Globus pallidus (tissue), 1 donor: ENCODE data around the gene EXD3.
"Not testable (repeated sequence)": the region's sequence is repeated elsewhere in the genome, so short reads cannot be mapped to it uniquely, and the experiment has no call there.

Experiments
- DNase-seq: peaks from one replicate; pipeline ENCODE4 v3.0.0-alpha.2; 2015; ENCODE audit warnings: low spot score

The EXD3 gene

GRCh38 chr9:137272241-137273094 lies 150.5 kb downstream of the EXD3 start:
- DNase-seq = no peak

GRCh38 chr9:137271696-137272076 lies 151.3 kb downstream of the EXD3 start:
- no peak for DNase-seq

- no peak for DNase-seq
Observed at GRCh38 chr9:137270929-137271695, 151.8 kb downstream of the EXD3 start.

GRCh38 chr9:137269231-137269772 lies 153.7 kb downstream of the EXD3 start:
- no peak for DNase-seq

- no peak for DNase-seq
Observed at GRCh38 chr9:137268538-137269201, 154.3 kb downstream of the EXD3 start.

- no peak for DNase-seq
Observed at GRCh38 chr9:137267933-137268355, 155.0 kb downstream of the EXD3 start.

GRCh38 chr9:137266585-137267453 lies 156.1 kb downstream of the EXD3 start:
- DNase-seq = no peak

GRCh38 chr9:137266162-137266527 lies 156.8 kb downstream of the EXD3 start:
- no peak for DNase-seq

- DNase-seq = no peak
Observed at GRCh38 chr9:137265496-137266161, 157.3 kb downstream of the EXD3 start.

GRCh38 chr9:137264067-137264466 lies 158.9 kb downstream of the EXD3 start:
- DNase-seq = no peak

GRCh38 chr9:137263506-137263905 lies 159.5 kb downstream of the EXD3 start:
- DNase-seq = no peak

GRCh38 chr9:137262909-137263285 lies 160.1 kb downstream of the EXD3 start:
- no peak for DNase-seq

GRCh38 chr9:137262173-137262908 lies 160.6 kb downstream of the EXD3 start:
- DNase-seq = not testable (repeated sequence)
